Gastrocnemius medialis (tissue), 4 donors: ENCODE results near the gene NIPBL. TPM values are rescaled to one million over a fixed set of nuclear protein-coding genes. Genes with fewer than 3 reads are reported as not detected.

Experiments
- ATAC-seq, 2 donors: fragments of 150-250 bp; one replicate each; pipeline ENCODE4 v1.9.1; 2016
- DNase-seq, 2 donors: peaks; one replicate each; pipeline ENCODE4 v3.0.0-alpha.2; 2019
- H3K27ac ChIP-seq, 4 donors: fragments of 200-600 bp; sonication (generic); 1 replicate in 1 of 4; 2 replicates in 3 of 4; pipeline ENCODE4 v1.5.1; 2016 to 2018; ENCODE audit warnings: mild to moderate bottlenecking in 2 of 4, moderate library complexity in 1 of 4
- H3K27me3 ChIP-seq, 3 donors: fragments of 200-600 bp; sonication (generic) in 2 of 3; 1 replicate in 1 of 3; 2 replicates in 2 of 3; pipeline versions ENCODE4 v1.5.1 to v1.6.0; 2016 to 2019; ENCODE audit warnings: mild to moderate bottlenecking in 1 of 3, moderate library complexity in 1 of 3
- H3K36me3 ChIP-seq, 2 donors: fragments of 200-600 bp; sonication (generic) in 1 of 2; one replicate each; pipeline ENCODE4 v1.5.1; 2017 to 2018
- H3K4me1 ChIP-seq, 2 donors: fragments of 200-600 bp; sonication (generic) in 1 of 2; one replicate each; pipeline ENCODE4 v1.5.1; 2016 to 2017; ENCODE audit warnings: mild to moderate bottlenecking in 2 of 2
- H3K4me3 ChIP-seq, 4 donors: fragments of 200-600 bp; sonication (generic) in 3 of 4; 1 replicate in 1 of 4; 2 replicates in 3 of 4; pipeline ENCODE4 v1.5.1; 2016 to 2019; ENCODE audit warnings: mild to moderate bottlenecking in 2 of 4
- H3K9me3 ChIP-seq, 3 donors: fragments of 200-600 bp; sonication (generic) in 2 of 3; 1 replicate in 1 of 3; 2 replicates in 2 of 3; pipeline ENCODE4 v1.5.1; 2016 to 2019
- CTCF ChIP-seq, 5 experiments: fragments of 450-650 bp in 3 of 5; fragments of 200-600 bp in 2 of 5; sonication (generic) in 2 of 5; IDR thresholded peaks in 4 of 5; conservative IDR thresholded peaks in 1 of 5; 1 replicate in 4 of 5; 2 replicates in 1 of 5; pipeline ENCODE4 v1.5.1; 2016 to 2019; ENCODE audit warnings: antibody characterized with exemption in 5 of 5, mild to moderate bottlenecking in 3 of 5, moderate library complexity in 3 of 5
- POLR2A ChIP-seq, 2 donors: fragments of 450-650 bp; IDR thresholded peaks; one replicate each; pipeline ENCODE4 v1.6.1; 2017; ENCODE audit warnings: antibody characterized with exemption in 2 of 2, mild to moderate bottlenecking in 2 of 2, moderate library complexity in 2 of 2
- in situ Hi-C, 4 donors: fragments of 200-750 bp; cut with MboI; loops; one replicate each; pipeline versions ENCODE4 v1.15.0 to v1.8.0; 2017; ENCODE audit warnings: low sequenced_read_pairs in 4 of 4
- intact Hi-C: fragments of 100-400 bp; cut with DNase I; formaldehyde crosslinking; loops from one replicate; pipeline ENCODE4 v1.15.1; 2023; ENCODE audit warnings: low total_unique reads
- total RNA-seq, 4 donors: library from RNA; depleted of rRNA; stranded (reverse); fragments of >200 nt; gene quantifications; one replicate each; pipeline versions ENCODE4 v1.1.0 to v1.2.3, GENCODE V29; 2016

The NIPBL gene
- total RNA-seq, 4 donors from 2014 or later: 15.0 to 49.6 (median 32.7) TPM

DNA sequence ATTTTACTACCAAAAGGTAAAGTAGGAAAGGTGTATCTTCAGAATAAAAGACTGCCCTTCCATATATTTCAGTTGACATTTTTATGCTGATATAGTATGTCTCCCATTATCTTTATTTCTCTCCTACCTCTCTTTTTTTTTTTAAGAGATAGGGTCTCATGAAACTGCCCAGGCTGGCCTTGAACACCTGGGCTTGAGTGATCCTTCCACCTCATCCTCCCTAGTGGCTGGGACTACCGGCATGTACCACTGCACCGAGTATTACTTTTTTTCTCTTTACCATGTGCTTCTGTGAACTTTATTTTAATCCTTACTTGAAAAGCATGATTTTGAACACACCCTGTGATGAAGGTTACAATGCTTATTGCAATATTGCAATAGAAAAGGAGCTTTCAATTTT, 42.7 kb downstream of the NIPBL start:
- in situ Hi-C loops (no loop called here), intact Hi-C loops (no loop called here)
- no peak overlapping the region for H3K4me3 ChIP-seq
- H3K4me1 ChIP-seq: peaks cover 30 to 35% of the 10 kb centered on the region in 2 donors
- no peaks in the 10 kb centered on the region for H3K9me3 ChIP-seq
- no peak overlapping the region for H3K27ac ChIP-seq
- H3K27me3 ChIP-seq: no peaks in the 10 kb centered on the region
- DNase-seq (no peak), ATAC-seq (no peak)
- no peaks in the 10 kb centered on the region for H3K36me3 ChIP-seq
- no peak for TF ChIP-seq POLR2A (IDR thresholded peaks at IDR 0.05)
- no peak for TF ChIP-seq CTCF (IDR thresholded peaks at IDR 0.05 in 4 of 5, conservative IDR thresholded peaks at IDR 0.05 in 1 of 5)

DNA sequence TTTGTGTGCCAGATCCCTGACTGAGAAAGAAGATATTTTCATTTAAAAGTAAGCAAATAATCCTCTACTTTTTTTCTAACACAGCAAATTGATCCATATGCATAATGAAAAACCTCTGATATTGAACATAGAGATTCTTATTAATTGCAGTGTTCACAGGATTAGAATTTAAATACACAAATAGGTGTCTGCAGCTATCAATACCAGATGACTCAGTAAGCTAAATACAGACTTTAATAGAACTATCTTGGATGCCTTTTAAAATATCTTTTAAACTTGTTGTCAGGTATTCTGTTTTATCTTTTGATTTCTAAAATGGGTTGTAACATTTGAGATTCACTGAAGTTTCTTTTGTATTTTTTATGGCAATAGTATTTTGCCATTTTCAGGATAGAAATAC, 43.1 kb downstream of the NIPBL start:
- H3K9me3 ChIP-seq: no peaks in the 10 kb centered on the region
- in situ Hi-C loops: no loop called here
- H3K4me3 ChIP-seq: no peak overlapping the region
- peaks cover 30 to 35% of the 10 kb centered on the region in 2 donors for H3K4me1 ChIP-seq
- DNase-seq (no peak), ATAC-seq (no peak)
- intact Hi-C loops: no loop called here
- peak overlapping the region in 1 of 4 donors; percentile 2 for H3K27ac ChIP-seq
- no peaks in the 10 kb centered on the region for H3K36me3 ChIP-seq
- TF ChIP-seq POLR2A (IDR thresholded peaks at IDR 0.05): no peak
- H3K27me3 ChIP-seq: no peaks in the 10 kb centered on the region

DNA sequence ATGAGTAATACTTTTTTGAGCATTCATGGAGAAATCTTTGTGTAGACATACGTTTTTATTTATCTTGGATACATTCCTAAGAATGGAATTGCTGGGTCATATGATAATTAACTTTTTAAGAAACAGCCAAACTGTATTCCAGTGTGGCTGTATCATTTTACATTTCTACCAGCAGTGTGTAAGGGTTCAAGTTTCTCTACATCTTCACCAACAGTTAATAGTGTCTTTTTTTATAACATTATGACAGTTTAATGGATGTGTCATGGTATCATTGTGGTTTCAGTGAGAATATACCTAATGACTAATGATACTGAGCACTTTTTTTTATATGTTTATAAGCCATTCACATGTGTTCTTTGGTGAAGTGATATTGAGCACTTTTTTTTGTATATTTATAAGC, 52.4 kb downstream of the NIPBL start:
- in situ Hi-C loops (no loop called here), intact Hi-C loops (no loop called here)
- no peaks in the 10 kb centered on the region for H3K27me3 ChIP-seq
- H3K9me3 ChIP-seq: no peaks in the 10 kb centered on the region
- H3K27ac ChIP-seq: peak overlapping the region; percentile 6 to 43 (median 25)
- DNase-seq: no peak
- peak in 1 of 2 donors; percentile 54 for ATAC-seq
- TF ChIP-seq POLR2A (IDR thresholded peaks at IDR 0.05) (no peak), CTCF (IDR thresholded peaks at IDR 0.05 in 4 of 5, conservative IDR thresholded peaks at IDR 0.05 in 1 of 5) (no peak)
- no peaks in the 10 kb centered on the region for H3K36me3 ChIP-seq
- H3K4me1 ChIP-seq: peaks cover 46 to 56% of the 10 kb centered on the region in 2 donors
- no peak overlapping the region for H3K4me3 ChIP-seq

DNA sequence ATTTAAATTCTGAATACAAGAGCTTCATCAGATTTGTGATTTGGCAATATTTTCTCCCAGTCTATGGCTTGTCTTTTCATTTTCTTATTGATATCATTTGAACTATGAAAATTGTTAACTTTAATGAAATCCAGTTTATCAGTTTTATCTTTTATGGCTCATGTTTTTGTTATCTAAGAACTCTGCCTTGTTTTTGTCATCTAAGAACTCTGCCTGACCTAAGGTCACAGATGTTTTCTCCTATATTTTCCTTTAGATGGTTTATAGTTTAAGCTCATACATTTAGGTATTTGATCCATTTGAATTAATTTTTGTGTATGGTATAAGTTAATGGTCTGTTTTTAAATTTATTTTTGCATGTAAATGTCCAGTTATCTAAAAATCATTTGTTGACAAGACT, 52.9 kb downstream of the NIPBL start:
- ATAC-seq (no peak), DNase-seq (no peak)
- Histone ChIP-seq H3K36me3 (no peaks in the 10 kb centered on the region), H3K9me3 (no peaks in the 10 kb centered on the region), H3K27ac (peak overlapping the region; percentile 6 to 43 (median 25)), H3K27me3 (no peaks in the 10 kb centered on the region), H3K4me1 (peaks cover 49 to 59% of the 10 kb centered on the region in 2 donors), H3K4me3 (no peak overlapping the region)
- intact Hi-C loops (no loop called here), in situ Hi-C loops (no loop called here)
- TF ChIP-seq CTCF (IDR thresholded peaks at IDR 0.05 in 4 of 5, conservative IDR thresholded peaks at IDR 0.05 in 1 of 5) (no peak), POLR2A (IDR thresholded peaks at IDR 0.05) (no peak)

- H3K4me3 ChIP-seq: no peak overlapping the region
- H3K4me1 ChIP-seq: peaks cover 60 to 73% of the 10 kb centered on the region in 2 donors
- ATAC-seq (no peak), DNase-seq (no peak)
- no peaks in the 10 kb centered on the region for H3K9me3 ChIP-seq
- H3K27me3 ChIP-seq: no peaks in the 10 kb centered on the region
- intact Hi-C loops (no loop called here), in situ Hi-C loops (no loop called here)
- TF ChIP-seq POLR2A (IDR thresholded peaks at IDR 0.05) (no peak), CTCF (IDR thresholded peaks at IDR 0.05 in 4 of 5, conservative IDR thresholded peaks at IDR 0.05 in 1 of 5) (no peak)
- no peak overlapping the region for H3K27ac ChIP-seq
- no peaks in the 10 kb centered on the region for H3K36me3 ChIP-seq
Observed at GRCh38 chr5:36932056-36932455, 55.5 kb downstream of the NIPBL start.
